ENCODE measurements around the gene VMO1. TPM values are rescaled to one million over a fixed set of nuclear protein-coding genes. Genes with fewer than 3 reads are reported as not detected.

VMO1 gene
- polyA plus RNA-seq, 1 donor: 0.33 TPM

DNA sequence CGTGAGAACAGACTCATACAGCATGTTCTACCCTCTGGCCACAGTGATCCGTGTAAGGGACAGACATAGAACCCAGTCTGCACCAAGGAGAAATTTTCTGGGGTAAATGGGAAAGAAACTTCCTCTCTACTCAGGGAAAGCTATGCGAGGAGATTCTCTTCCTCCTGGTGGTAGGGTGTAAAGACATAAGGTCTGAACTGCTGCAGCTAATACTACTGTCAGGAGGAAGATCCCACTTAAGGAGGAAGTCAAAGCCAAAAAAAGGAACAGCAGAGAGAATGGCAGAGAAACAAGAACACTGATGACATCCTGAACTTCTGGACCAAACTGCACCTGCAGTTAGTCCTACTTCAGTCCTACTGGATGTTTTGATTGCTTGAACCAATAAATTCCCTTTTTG, 21.6 kb downstream of the VMO1 start:
- DNase-seq: no peak

DNA sequence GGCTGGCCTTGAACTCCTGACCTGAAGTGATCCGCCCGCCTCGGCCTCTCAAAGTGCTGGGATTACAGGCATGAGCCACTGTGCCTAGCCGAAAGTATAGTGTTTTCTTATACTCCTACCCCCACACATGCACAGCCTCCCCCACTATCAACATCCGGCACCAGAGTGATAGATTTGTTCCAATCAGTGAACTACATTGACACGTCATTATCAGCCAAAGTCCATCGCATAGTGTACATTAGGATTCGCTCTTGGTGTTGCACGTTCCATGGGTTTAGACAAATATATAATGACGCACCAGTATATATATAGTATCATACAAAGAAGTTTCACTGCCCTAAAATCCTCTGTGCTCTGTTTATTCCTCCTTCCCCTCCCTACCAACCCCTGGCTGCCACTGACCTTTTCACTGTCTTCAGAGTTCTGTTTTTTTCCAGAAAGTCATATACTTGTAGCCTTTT, 26.4 kb downstream of the VMO1 start:
- no peak for DNase-seq

DNA sequence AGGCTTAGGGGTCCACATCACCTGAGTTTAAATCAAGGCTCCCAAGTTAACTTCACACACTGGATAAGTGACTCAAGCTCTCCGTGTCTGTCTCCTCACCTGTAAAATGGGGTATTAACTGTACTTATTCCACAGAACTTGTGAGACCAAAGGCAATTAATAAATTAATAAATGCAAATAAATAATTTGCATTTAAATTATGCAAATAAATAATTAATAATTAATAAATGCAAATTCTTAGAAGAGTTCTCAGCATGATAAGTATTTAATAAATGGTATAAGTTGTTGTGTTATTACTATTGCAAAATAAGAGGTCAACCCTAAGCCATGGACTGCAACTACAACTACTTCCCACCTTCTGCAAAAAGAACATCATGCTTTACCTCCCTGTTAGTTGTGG, 32.8 kb downstream of the VMO1 start:
- no peak for DNase-seq

DNA sequence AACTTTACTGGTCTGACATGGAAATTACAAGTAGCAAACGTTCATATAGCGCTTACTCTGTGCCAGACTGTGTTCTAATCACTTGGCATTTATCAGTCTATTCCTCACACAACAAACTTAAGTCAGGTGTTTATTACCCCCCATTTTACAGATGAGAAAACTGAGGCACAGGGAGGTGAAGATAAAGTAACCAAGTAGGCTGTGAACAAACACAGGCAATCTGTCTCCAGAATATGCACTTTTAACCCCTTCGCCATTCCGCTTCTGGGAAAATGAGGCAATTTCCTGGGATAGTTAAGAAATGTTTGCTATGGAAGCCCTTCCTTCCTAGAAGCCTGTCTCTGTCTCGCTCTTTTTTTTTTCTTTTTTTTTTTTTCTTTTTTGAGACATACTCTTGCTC, 34.2 kb downstream of the VMO1 start:
- no peak for DNase-seq

DNA sequence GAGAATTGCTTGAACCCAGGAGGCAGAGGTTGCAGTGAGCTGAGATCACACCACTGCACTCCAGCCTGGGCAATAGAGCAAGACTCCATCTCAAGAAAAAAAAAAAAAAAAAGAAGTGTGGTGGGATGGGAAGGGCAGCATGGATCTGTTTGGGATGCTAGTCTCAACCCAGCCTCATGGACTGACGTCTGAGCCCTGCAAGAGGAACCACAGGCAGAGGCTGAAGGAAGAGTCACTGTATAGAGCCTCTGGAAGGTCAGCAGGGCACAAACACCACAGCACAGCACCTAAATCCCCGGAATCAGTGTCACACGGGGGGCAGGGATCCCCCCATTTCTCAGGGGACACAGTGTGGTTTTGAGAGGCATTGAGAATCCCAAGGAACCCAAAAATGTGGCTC, 35.6 kb downstream of the VMO1 start:
- no peak for DNase-seq

DNA sequence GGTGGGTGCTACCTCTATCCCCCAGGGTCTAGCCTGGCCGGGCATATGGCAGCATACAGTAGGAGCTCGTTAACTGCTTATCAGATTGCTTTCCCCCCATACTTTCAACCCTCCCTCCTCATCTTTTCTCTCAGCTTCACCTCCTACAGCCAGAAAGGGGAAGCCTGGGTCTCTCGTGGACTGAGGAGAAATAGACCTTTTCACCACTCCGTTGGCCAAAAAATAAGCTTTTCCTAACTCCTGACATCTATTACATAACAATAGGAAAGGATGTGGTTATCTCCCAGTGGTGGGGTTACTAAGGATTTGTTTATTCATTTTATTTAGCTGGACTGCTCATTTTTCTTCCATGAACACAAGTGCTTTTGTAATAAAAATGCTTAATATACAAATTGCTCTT, 37.5 kb downstream of the VMO1 start:
- DNase-seq: no peak

DNA sequence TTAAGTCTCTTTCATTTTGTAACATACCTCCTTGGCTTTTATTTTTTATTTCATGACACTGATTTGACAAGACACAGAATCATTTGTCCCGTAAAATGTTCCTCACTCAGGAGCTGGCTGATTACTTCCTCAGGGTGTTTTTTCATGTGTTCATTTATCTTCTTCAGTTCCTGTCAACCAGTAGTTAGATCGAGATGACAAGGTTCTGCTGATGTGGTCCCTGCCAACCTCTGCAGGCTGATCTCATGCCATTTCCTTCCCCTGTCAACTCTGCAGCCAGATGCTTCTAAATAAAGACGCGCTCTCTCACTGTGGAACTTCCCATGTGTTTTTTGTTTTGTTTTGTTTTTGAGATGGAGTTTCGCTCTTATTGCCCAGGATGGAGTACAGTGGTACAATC, 38.3 kb downstream of the VMO1 start:
- DNase-seq: no peak

DNA sequence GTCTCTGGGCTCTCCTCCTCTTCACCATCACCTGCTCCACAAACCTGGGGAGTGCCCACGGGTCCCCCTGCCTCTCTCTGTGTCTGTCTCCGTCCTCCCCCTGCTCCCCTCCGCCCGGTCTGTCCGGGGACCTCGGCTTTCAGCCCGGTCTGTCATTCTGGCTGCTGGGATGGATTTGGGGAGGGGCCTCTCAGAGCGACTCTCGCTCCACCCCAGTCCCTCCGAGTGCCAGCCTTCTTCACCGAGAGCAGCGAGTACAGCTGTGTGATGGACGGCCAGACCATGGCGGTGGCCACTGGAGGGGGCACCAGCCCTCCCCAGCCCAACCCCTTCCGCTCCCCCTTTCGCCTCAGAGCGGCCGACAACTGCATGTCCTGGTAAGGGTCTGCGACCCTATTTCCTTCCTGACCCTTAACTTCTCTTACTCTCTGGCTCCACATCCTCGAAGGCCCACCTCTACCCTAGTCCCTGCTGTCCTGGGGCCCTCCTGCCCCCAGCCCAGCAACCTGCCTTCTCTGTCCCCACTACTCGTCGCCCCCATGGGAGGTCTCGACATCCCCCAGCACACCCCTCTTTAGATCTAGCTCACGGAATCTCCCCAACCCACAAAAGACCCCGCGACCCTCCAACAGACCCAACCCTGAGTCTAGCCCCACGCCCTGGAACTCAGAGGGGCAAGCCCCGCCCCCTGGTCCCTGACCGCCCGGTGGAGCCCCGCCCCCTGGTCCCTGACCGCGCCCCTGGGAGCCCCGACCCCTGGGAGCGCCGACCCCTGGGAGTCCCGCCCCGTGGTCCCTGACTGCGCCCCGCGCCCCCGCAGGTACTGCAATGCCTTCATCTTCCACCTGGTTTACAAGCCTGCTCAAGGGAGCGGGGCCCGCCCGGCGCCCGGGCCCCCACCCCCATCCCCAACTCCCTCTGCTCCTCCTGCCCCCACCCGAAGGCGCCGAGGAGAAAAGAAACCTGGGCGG, 40.9 kb downstream of the VMO1 start:
- DNase-seq: no peak

DNA sequence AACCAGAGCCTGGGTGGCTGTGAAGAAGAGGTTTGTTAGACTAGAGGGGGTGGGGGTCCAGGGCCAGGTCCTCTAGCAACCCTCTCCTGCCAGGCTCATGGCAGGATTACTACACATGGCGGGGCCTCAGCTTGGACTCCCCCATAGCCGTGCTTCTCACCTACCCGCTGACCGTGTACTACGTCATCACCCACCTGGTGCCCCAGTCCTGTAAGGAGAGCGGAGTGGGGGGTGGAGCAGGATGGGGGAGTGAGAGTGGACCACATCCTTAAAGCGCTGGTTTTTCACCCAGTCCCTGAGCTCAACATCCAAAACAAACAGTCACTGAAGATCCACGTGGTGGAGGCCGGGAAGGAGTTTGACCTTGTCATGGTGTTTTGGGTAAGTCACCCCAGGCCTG, 42.3 kb downstream of the VMO1 start:
- no peak for DNase-seq

DNA sequence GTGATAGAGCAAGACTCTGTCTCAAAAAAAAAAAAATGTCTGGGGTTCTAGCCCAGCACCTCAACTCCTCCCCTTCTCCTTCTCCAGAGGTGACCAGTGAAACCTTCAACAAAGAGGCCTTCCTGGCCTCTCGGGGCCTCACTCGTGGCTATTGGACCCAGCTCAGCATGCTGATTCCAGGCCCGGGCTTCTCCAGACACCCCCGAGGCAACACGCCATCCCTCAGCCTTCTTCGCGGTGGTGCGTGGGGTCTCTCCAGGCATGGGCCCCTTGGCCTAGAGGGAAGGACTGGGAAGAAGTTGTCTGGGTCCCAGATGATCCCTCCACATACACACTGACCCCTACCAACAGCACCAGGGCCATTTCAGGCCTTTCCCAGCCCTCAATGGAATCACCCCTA, 42.9 kb downstream of the VMO1 start:
- DNase-seq: no peak

DNA sequence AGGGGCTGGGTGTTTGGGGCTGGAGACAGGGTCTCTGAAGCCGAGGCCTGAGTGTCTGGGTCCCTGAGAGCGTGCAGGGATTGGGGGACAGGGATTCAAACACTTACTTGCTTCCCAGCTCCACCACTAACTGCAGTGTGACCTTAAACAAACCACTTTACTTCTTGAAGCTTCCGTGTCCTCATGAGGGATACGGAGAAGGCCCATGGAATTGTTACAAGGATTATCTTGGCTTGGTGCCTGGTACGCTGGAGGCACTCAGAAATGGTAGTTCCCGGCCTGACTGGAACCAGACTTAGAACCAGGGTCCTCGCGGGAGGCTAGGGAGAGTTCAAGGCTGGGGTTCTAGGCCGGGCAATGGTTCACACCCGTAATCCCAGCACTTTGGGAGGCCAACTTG, 43.5 kb downstream of the VMO1 start:
- no peak for DNase-seq

DNA sequence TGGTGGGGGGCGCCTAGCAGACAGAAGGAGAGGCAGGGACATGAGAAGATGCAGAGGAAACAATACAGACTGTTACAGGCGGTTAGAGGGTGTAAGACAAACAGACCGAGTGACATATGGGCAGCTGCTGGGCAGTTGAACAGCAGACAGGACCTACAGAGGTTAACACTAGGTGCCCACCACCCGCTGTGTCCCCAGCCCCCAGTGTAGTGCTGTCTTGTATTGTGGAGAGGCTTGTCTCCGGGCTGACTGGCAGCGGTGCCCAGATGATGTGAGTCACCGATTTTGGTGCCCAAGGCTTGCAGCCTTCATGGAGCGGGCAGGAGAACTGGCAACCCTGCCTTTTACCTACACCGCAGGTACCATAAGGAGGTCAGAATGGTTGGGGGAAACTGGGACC, 44.0 kb downstream of the VMO1 start:
- no peak for DNase-seq

DNA sequence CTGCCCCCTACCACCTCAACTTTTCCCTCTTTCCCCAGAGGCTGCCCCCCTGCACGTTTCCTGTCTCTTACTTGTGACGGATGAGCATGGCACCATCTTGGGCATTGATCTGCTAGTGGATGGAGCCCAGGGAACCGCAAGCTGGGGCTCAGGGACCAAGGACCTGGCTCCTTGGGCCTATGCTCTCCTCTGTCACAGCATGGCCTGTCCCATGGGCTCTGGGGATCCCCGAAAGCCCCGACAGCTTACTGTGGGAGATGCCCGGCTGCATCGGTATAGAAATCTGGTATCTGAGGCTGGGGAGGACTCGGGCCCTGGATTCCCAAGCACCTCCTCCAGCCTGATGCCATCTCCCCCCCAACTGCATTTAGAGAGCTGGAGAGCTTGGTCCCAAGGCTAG, 44.6 kb downstream of the VMO1 start:
- DNase-seq: no peak

DNA sequence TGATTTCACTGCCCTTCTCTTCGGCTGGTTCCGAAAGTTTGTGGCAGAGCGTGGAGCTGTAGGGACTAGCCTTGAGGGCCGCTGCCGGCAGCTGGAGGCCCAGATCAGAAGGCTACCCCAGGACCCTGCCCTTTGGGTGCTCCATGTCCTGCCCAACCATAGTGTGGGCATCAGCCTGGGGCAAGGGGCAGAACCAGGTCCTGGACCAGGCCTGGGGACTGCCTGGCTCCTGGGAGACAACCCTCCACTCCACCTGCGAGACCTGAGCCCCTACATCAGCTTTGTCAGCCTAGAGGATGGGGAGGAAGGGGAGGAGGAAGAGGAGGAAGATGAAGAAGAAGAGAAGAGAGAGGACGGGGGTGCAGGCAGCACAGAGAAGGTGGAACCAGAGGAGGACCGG, 45.6 kb downstream of the VMO1 start:
- no peak for DNase-seq

DNA sequence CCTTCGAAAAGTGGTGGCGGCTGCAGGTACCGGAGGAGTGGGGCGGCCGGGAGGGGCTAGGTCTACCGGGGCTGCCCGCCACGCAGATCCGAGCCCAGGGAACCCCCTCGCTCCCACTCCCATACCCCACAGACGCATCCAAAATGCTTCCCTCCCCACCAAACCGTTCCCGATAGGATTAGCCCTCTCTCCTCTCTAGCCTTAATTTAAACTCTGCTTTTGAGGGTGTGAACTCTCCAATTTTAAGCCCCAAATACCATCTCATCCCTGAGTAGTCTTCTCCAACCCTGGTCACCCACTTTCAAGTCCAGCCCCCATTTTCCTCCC, 46.2 kb downstream of the VMO1 start:
- no peak for DNase-seq

DNA sequence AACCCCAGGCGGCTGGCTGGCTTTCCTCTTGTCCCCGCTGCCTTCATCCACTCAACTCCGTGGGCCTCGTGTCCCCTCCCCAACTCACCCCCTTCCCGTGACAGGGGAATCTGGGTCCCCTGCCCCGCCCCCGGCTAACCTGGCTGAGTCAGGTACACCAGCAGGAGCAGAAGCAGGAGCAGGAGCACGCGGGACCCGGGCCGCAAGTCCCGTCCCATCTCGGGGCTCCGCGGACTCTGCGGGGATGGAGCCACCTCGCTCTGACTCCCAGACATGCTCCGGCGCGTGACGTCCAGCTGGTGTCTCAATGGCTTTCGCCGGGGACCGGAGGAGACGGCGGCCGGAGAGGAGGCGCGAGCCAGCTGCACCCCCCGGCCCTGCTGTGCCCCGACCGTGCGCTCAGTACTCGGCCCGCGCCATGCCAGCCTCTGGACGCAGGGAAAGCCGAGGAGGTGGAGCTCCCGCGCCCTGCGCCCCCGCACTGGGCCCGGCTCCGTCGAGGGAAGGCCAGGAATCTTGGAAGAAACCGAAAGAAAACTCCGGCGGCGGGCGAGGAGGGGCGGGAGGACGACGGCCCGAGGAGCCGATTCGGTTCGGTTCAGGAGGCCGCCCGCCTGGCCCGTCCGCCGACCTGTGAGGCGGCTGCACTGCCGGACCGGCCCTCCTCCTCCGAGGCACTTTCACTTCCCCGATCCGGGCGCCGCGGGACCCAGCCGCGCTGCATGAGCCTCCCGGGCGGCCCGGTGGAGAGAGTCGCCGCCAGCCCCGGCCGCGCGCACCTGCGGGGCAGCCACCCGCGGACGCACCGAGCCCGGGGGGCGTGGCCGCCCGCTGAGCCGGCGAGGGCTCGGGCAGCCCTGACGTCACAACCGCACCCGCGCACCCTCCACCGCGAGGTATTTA, 46.8 kb downstream of the VMO1 start, which contains the start of the genes CXCL16 and ZMYND15:
CXCL16 (minus strand) TSS at position 807 of the 903 bp plus-strand sequence; CDS start at position 218, 589 bp downstream.
ZMYND15 (plus strand) TSS at position 712 of the 903 bp plus-strand sequence. CDS start 716 bp downstream, outside the sequence.
- no peak for DNase-seq

DNA sequence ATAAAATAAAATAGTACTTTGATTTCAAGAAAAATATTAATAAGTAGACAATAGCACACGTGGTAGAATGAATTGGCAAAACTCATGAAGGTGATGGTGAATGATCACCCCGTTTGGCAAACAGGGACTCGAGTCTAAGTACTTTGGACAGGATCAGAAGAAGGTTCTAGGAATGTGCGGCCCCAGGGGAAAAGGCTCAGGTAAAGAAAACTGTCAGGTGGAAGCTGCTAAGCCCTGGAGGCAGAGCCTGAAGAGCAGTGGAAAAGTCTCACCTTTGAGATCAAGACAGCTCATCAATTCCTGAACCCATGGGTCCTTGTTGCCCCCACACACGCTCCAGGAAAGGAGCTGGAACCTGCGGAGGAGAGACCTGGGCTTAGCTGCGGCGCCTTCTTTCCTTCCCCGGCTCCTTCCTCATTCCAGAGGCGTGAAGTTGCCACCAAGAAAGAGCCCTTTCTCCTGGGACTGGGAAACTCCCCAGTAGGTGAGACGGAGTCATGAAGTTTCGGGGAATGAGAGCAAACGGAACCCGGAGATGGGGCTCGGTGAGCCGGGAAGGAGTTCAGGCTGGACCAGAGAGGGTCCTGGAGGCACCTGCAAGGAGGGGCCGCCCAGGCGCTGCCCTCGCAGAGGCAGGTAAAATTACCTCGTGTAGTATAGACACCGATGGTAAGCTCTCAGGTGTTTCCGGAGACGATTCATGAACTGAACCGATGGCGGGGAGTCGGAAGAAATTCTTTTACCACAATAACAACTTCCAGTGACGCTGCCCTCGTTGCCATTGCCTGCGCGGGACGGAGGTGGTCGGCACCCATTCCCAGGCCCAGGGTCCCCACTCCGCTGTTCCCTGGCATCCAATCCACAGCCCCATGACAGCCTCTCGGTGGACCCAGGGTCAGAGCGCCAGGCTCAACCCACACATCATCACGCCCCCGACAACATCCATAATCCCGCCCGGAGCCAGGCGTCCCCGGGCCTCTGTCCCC, 47.7 kb downstream of the VMO1 start:
- no peak for DNase-seq

DNA sequence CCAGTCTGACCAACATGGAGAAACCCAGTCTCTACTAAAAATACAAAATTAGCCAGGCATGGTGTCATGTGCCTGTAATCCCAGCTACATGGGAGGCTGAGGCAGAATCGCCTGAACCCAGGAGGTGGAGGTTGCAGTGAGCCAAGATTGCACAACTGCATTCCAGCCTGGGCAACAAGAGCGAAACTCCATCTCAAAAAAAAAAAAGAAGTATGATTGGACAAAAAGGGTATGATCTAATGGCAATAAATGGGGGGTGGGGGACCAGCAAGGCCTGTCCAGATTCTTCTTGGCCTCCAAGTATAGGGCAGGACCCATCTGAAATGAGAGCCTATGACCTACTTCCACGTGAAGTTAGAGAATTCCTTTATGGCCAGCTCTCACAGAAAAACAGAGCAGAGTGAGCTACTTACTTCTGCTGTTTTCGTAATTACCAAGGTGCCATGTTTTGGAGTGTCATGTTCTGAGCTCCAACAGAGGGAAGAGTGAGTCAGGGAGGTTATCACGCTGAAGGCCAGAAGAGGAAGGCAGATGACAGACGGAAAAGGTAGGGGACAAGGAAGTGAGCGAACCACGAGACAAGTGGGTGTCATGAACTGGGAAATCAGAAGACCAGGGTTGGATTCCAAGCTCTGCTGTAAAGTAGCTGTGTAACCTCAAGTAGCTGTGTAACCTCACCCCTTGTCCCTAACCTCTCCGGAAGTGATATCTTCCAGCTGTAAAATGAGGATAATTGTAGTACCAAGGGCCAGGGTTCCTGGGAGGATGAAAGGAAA, 50.1 kb downstream of the VMO1 start:
- DNase-seq: no peak

Measured in left kidney (tissue), 2 donors.